GM10266 (cell line): Measurements from ENCODE around the gene DNAJC4.

Experiments used
- DNase-seq: peaks from one replicate; pipeline ENCODE4 v3.0.0; 2012; ENCODE audit errors: extremely low spot score
- CTCF ChIP-seq: IDR thresholded peaks from 2 replicates; pipeline ENCODE4 v1.5.1; 2012; ENCODE audit warnings: mild to moderate bottlenecking, low read depth; ENCODE audit not compliant: control insufficient read depth, insufficient read depth; ENCODE audit errors: missing control alignments

DNAJC4 gene

GRCh38 chr11:64255135-64256128 is 25.1 kb downstream of the DNAJC4 start:
- no peak for DNase-seq
- no peak for TF ChIP-seq CTCF

GRCh38 chr11:64256300-64256699 is 26.0 kb downstream of the DNAJC4 start:
- no peak for DNase-seq
- TF ChIP-seq CTCF, result no peak

GRCh38 chr11:64258356-64258755 is 28.0 kb downstream of the DNAJC4 start:
- no peak for DNase-seq
- TF ChIP-seq CTCF, result no peak

- no peak for TF ChIP-seq CTCF
Observed at GRCh38 chr11:64258946-64259532, 28.7 kb downstream of the DNAJC4 start.

GRCh38 chr11:64259533-64260067 is 29.3 kb downstream of the DNAJC4 start:
- DNase-seq, result peak; percentile 64

More at GRCh38 chr11:64258946-64259532, 28.7 kb downstream of the DNAJC4 start:
- no peak for DNase-seq

GRCh38 chr11:64260147-64260708 is 29.9 kb downstream of the DNAJC4 start:
- DNase-seq, result peak; percentile 70
- TF ChIP-seq CTCF, result no peak

More at GRCh38 chr11:64259533-64260067, 29.3 kb downstream of the DNAJC4 start:
- no peak for TF ChIP-seq CTCF
